ENCODE results near the gene C15orf39. TPM values are rescaled to one million over a fixed set of nuclear protein-coding genes. Genes with fewer than 3 reads are reported as not detected.

Gene C15orf39
- total and polyA plus RNA-seq, 2 of the 13 experiments (the other 11 are each of a cell fraction or from before 2014, with no cell fraction given) = 6.2 to 13.5 TPM

DNA sequence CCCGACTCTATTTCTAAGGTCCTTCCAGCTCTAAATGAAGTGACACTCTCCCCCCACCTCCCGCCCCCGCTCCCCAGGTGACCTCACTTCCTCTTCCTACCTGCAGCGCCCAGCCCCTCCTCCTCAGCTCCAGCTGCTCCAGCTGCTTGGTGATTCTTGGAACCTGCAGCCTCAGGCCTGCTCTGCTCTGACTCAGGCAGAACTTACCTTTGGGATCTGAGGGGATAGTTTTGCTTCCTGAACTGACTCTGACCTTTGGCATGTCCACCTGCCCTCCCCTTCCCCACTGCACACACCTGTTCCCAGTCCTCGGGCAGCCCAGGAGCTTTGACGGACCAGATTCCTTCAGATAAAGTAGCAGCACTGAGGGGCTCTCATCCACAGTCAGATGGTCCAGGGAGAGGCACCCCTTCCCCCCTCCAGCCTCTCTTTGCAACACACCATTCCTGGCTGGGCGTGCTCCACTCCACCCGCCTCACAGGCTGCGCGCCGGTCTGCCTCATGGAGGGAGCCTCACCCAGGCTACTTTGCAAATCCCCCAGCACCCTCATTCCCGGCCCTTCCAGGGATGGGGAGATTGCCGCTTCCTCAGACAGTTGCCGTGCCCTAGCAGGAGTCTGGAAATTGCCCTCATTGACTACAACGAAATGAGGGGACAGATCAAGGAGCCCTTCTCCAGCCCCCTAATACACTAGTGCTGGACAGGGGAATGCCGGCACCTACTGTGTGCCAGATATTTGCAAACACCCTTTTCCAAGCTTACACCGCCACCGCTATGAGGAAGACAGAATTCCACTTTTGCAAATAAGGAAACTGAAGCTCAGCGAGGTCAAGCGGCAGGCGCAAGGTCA lies 692 bp upstream of the C15orf39 start (continued):
- TF ChIP-seq, protein P1, sequence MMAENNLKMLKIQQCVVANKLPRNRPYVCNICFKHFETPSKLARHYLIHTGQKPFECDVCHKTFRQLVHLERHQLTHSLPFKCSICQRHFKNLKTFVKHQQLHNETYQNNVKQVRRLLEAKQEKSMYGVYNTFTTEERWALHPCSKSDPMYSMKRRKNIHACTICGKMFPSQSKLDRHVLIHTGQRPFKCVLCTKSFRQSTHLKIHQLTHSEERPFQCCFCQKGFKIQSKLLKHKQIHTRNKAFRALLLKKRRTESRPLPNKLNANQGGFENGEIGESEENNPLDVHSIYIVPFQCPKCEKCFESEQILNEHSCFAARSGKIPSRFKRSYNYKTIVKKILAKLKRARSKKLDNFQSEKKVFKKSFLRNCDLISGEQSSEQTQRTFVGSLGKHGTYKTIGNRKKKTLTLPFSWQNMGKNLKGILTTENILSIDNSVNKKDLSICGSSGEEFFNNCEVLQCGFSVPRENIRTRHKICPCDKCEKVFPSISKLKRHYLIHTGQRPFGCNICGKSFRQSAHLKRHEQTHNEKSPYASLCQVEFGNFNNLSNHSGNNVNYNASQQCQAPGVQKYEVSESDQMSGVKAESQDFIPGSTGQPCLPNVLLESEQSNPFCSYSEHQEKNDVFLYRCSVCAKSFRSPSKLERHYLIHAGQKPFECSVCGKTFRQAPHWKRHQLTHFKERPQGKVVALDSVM (CRISPR knock-in tag; IDR thresholded peaks at IDR 0.05) = no peak
- TF ChIP-seq ZNF629 (CRISPR knock-in tag; conservative IDR thresholded peaks at IDR 0.05) (no peak), HNF4G (IDR thresholded peaks at IDR 0.05; ENCODE audit: borderline replicate concordance, low read depth, low read length) (0 out of 2 replicates have a peak, but pooled peaks have one; percentile 20), HNF4G (CRISPR knock-in tag; IDR thresholded peaks at IDR 0.05; ENCODE audit: borderline replicate concordance, low read depth) (no peak), ZNF75D (CRISPR knock-in tag; IDR thresholded peaks at IDR 0.05; ENCODE audit: borderline replicate concordance) (no peak), BORCS8-MEF2B (CRISPR knock-in tag; IDR thresholded peaks at IDR 0.05) (0 out of 2 replicates have a peak, but pooled peaks have one; percentile 48), MED1 (CRISPR knock-in tag; IDR thresholded peaks at IDR 0.05) (no peak), KMT2A (CRISPR knock-in tag; IDR thresholded peaks at IDR 0.05) (0 out of 2 replicates have a peak, but pooled peaks have one; percentile 7), ZNF543 (CRISPR knock-in tag; IDR thresholded peaks at IDR 0.05) (0 out of 2 replicates have a peak, but pooled peaks have one; percentile 42), SOX6 (IDR thresholded peaks at IDR 0.05) (no peak), SOX6 (CRISPR knock-in tag; IDR thresholded peaks at IDR 0.05) (peak; percentile 46), MEF2D (CRISPR knock-in tag; IDR thresholded peaks at IDR 0.05) (0 out of 2 replicates have a peak, but pooled peaks have one; percentile 17), ZNF292 (CRISPR knock-in tag; IDR thresholded peaks at IDR 0.05; ENCODE audit: borderline replicate concordance, low read depth) (no peak), RXRA (CRISPR knock-in tag; IDR thresholded peaks at IDR 0.05) (peak; percentile 6), ZNF383 (CRISPR knock-in tag; IDR thresholded peaks at IDR 0.05; ENCODE audit: borderline replicate concordance) (0 out of 2 replicates have a peak, but pooled peaks have one; percentile 34), ZNF382 (CRISPR knock-in tag; IDR thresholded peaks at IDR 0.05; ENCODE audit: borderline replicate concordance) (no peak), ZNF746 (CRISPR knock-in tag; IDR thresholded peaks at IDR 0.05) (no peak), ARID2 (CRISPR knock-in tag; IDR thresholded peaks at IDR 0.05; ENCODE audit: borderline replicate concordance) (no peak)
- TF ChIP-seq, protein P2, sequence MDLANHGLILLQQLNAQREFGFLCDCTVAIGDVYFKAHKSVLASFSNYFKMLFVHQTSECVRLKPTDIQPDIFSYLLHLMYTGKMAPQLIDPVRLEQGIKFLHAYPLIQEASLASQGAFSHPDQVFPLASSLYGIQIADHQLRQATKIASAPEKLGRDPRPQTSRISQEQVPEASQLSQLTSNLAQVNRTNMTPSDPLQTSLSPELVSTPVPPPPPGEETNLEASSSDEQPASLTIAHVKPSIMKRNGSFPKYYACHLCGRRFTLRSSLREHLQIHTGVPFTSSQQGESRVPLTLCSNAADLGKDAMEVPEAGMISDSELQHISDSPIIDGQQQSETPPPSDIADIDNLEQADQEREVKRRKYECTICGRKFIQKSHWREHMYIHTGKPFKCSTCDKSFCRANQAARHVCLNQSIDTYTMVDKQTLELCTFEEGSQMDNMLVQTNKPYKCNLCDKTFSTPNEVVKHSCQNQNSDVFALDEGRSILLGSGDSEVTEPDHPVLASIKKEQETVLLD (CRISPR knock-in tag; IDR thresholded peaks at IDR 0.05; ENCODE audit: low read depth) = peak; percentile 49; the same call in 1 of the 2 replicates
- TF ChIP-seq, protein P3, sequence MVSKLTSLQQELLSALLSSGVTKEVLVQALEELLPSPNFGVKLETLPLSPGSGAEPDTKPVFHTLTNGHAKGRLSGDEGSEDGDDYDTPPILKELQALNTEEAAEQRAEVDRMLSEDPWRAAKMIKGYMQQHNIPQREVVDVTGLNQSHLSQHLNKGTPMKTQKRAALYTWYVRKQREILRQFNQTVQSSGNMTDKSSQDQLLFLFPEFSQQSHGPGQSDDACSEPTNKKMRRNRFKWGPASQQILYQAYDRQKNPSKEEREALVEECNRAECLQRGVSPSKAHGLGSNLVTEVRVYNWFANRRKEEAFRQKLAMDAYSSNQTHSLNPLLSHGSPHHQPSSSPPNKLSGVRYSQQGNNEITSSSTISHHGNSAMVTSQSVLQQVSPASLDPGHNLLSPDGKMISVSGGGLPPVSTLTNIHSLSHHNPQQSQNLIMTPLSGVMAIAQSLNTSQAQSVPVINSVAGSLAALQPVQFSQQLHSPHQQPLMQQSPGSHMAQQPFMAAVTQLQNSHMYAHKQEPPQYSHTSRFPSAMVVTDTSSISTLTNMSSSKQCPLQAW (CRISPR knock-in tag; IDR thresholded peaks at IDR 0.05) = 0 out of 2 replicates have a peak, but pooled peaks have one; percentile 24
- TF ChIP-seq, protein P4, sequence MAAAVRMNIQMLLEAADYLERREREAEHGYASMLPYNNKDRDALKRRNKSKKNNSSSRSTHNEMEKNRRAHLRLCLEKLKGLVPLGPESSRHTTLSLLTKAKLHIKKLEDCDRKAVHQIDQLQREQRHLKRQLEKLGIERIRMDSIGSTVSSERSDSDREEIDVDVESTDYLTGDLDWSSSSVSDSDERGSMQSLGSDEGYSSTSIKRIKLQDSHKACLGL (CRISPR knock-in tag; IDR thresholded peaks at IDR 0.05) = peak; percentile 67; the same call in 1 of the 2 replicates
- TF ChIP-seq, protein P5, sequence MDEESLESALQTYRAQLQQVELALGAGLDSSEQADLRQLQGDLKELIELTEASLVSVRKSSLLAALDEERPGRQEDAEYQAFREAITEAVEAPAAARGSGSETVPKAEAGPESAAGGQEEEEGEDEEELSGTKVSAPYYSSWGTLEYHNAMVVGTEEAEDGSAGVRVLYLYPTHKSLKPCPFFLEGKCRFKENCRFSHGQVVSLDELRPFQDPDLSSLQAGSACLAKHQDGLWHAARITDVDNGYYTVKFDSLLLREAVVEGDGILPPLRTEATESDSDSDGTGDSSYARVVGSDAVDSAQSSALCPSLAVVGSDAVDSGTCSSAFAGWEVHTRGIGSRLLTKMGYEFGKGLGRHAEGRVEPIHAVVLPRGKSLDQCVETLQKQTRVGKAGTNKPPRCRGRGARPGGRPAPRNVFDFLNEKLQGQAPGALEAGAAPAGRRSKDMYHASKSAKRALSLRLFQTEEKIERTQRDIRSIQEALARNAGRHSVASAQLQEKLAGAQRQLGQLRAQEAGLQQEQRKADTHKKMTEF (CRISPR knock-in tag; IDR thresholded peaks at IDR 0.05) = no peak

All from HepG2 (cell line).